Brain microvascular endothelial cell (primary cell): ENCODE results near the gene HPS1.

ENCODE experiments used
- DNase-seq: peaks from one replicate; pipeline ENCODE4 v3.0.0-alpha.2; 2020
- H3K27ac ChIP-seq: fragments of 250-450 bp; sonication (Bioruptor Pico); 2 replicates; pipeline ENCODE4 v1.5.1; 2020; ENCODE audit warnings: mild to moderate bottlenecking, moderate library complexity
- H3K27me3 ChIP-seq: fragments of 250-450 bp; sonication (Bioruptor Pico); replicated peaks from 2 replicates; pipeline ENCODE4 v1.5.1; 2020; ENCODE audit warnings: mild to moderate bottlenecking
- H3K36me3 ChIP-seq: fragments of 250-450 bp; sonication (Bioruptor Pico); replicated peaks from 2 replicates; pipeline ENCODE4 v1.5.1; 2020; ENCODE audit warnings: mild to moderate bottlenecking
- H3K4me3 ChIP-seq: 2 replicates; pipeline ENCODE4 v1.5.1; 2011; ENCODE audit warnings: low read depth, mild to moderate bottlenecking, control low read depth, low read length, moderate library complexity
- CTCF ChIP-seq: IDR thresholded peaks from 2 replicates; pipeline ENCODE4 v1.5.1; 2011; ENCODE audit warnings: low read depth, mild to moderate bottlenecking, moderate library complexity, low read length, control low read depth, inconsistent platforms; ENCODE audit errors: missing control alignments
- in situ Hi-C: cut with HindIII; loops from 2 replicates; pipeline ENCODE4 v1.10.0; 2017; ENCODE audit warnings: low sequenced_read_pairs, low pct_ligation_motif_present

The HPS1 gene

GRCh38 chr10:98456043-98456570 lies 9.4 kb upstream of the HPS1 start:
- Histone ChIP-seq H3K27me3 (no peaks in the 10 kb centered on the region), H3K4me3 (no peak overlapping the region), H3K27ac (no peak overlapping the region), H3K36me3 (no peaks in the 10 kb centered on the region)
- TF ChIP-seq CTCF: no peak
- in situ Hi-C loops: no loop called here
- no peak for DNase-seq

- Histone ChIP-seq H3K27me3 (no peaks in the 10 kb centered on the region), H3K27ac (no peak overlapping the region), H3K4me3 (no peak overlapping the region), H3K36me3 (no peaks in the 10 kb centered on the region)
- no peak for DNase-seq
- in situ Hi-C loops: no loop called here
- no peak for TF ChIP-seq CTCF
These were observed 7.0 kb upstream of the HPS1 start for GRCh38 chr10:98453729-98454128.

GRCh38 chr10:98450618-98451017 lies 3.9 kb upstream of the HPS1 start:
- no peak for TF ChIP-seq CTCF
- Histone ChIP-seq H3K4me3 (no peak overlapping the region), H3K27me3 (no peaks in the 10 kb centered on the region), H3K36me3 (no peaks in the 10 kb centered on the region), H3K27ac (no peak overlapping the region)
- in situ Hi-C loops: no loop called here
- DNase-seq: no peak

- H3K27ac ChIP-seq: no peak overlapping the region
- peaks cover 8% of the 10 kb centered on the region for H3K36me3 ChIP-seq
- TF ChIP-seq CTCF: no peak
- in situ Hi-C loops: no loop called here
- H3K4me3 ChIP-seq: no peak overlapping the region
- DNase-seq: no peak
- H3K27me3 ChIP-seq: no peaks in the 10 kb centered on the region
These were observed 2.6 kb upstream of the HPS1 start for GRCh38 chr10:98449287-98449686.

- Histone ChIP-seq H3K36me3 (peaks cover 8% of the 10 kb centered on the region), H3K27ac (peak overlapping the region; percentile 64), H3K4me3 (peak overlapping the region; percentile 84), H3K27me3 (no peaks in the 10 kb centered on the region)
- in situ Hi-C loops: no loop called here
- peak; percentile 1 for TF ChIP-seq CTCF
- no peak for DNase-seq
These were observed 529 bp downstream of the HPS1 start for GRCh38 chr10:98446151-98446660.

- Histone ChIP-seq H3K36me3 (peaks cover 8% of the 10 kb centered on the region), H3K27me3 (no peaks in the 10 kb centered on the region), H3K27ac (no peak overlapping the region), H3K4me3 (peak overlapping the region; percentile 84)
- no peak for DNase-seq
- in situ Hi-C loops: no loop called here
- TF ChIP-seq CTCF: no peak
These were observed 1.4 kb downstream of the HPS1 start for GRCh38 chr10:98445200-98445812.
